ENCODE results near the gene CFAP141. TPM values are rescaled to one million over a fixed set of nuclear protein-coding genes. Genes with fewer than 3 reads are reported as not detected.

Gene CFAP141
- total RNA-seq (2022) (not detected in 2 replicates), Bru-seq, nascent RNA (percentile 51 among the genes with signal in this experiment), BruChase-seq, experiment 1, labeled RNA remaining after a 6-hour chase (percentile 45 among the genes with signal in this experiment), BruChase-seq, experiment 2, labeled RNA remaining after a 2-hour chase (percentile 35 among the genes with signal in this experiment)
- long read RNA-seq, partial matches to known transcripts, result 0 of 1 reads
- long read RNA-seq, other reads (novel, unspliced or antisense), result 1 of 1 reads

DNA sequence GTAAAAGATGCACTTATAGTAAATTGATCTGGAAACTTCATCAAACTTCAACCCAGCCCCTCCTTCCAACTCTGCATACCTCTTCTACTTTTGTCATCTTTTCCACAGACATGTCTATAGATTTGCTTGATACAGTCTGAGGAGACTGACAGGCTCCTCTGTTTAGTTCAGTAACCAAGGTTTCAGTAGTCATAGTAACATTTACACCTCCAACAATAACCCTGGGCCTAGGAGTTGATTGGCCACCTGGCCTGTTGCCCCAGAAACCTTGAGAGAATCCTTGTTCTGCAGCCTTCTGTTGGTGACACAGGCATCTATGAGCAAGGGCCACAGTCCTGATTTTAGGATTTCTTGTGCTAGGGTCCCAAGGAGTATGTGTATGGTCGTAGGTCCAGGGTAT is at the start of gene CFAP141:
CFAP141 (minus strand) TSS at position 138 of the 400 bp plus-strand sequence; CDS start at position 112, 26 bp downstream.
- BruUV-seq (replicated peaks), result no TSS peak
- Mint-ChIP-seq H3K9me3 (ENCODE audit: low read depth, unreplicated experiment) (no peaks in the 10 kb centered on the region), H3K27ac (ENCODE audit: unreplicated experiment) (peak within 1 kb of the TSS; percentile 47), H3K27me3 (ENCODE audit: unreplicated experiment) (no peaks in the 10 kb centered on the region), H3K4me1 (ENCODE audit: low read depth, unreplicated experiment) (peaks cover 11% of the 10 kb centered on the region), H3K36me3 (ENCODE audit: insufficient read depth, unreplicated experiment) (peaks cover 61% of the 10 kb centered on the region), H3K4me3 (ENCODE audit: low read depth, unreplicated experiment) (no peak within 1 kb of the TSS)
- TF ChIP-seq, protein P1, sequence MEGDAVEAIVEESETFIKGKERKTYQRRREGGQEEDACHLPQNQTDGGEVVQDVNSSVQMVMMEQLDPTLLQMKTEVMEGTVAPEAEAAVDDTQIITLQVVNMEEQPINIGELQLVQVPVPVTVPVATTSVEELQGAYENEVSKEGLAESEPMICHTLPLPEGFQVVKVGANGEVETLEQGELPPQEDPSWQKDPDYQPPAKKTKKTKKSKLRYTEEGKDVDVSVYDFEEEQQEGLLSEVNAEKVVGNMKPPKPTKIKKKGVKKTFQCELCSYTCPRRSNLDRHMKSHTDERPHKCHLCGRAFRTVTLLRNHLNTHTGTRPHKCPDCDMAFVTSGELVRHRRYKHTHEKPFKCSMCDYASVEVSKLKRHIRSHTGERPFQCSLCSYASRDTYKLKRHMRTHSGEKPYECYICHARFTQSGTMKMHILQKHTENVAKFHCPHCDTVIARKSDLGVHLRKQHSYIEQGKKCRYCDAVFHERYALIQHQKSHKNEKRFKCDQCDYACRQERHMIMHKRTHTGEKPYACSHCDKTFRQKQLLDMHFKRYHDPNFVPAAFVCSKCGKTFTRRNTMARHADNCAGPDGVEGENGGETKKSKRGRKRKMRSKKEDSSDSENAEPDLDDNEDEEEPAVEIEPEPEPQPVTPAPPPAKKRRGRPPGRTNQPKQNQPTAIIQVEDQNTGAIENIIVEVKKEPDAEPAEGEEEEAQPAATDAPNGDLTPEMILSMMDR (IDR thresholded peaks at IDR 0.05; ENCODE audit: unreplicated experiment), result no peak
- intact Hi-C loops (cut with micrococcal nuclease; ENCODE audit: unreplicated experiment), result no loop called here
- CTCF ChIA-PET, result no interaction called here
- DNase-seq, result peak; percentile 25

GRCh38 chr1:154253671-154254070 is 47.5 kb upstream of the CFAP141 start:
- no TSS peak for BruUV-seq (replicated peaks)
- CTCF ChIA-PET, result no interaction called here
- Mint-ChIP-seq H3K27ac (ENCODE audit: unreplicated experiment) (no peak overlapping the region), H3K4me1 (ENCODE audit: low read depth, unreplicated experiment) (no peaks in the 10 kb centered on the region), H3K36me3 (ENCODE audit: insufficient read depth, unreplicated experiment) (peaks cover 87% of the 10 kb centered on the region), H3K27me3 (ENCODE audit: unreplicated experiment) (no peaks in the 10 kb centered on the region), H3K9me3 (ENCODE audit: low read depth, unreplicated experiment) (no peaks in the 10 kb centered on the region), H3K4me3 (ENCODE audit: low read depth, unreplicated experiment) (no peak overlapping the region)
- intact Hi-C loops (cut with micrococcal nuclease; ENCODE audit: unreplicated experiment), result no loop called here
- no peak for DNase-seq
- TF ChIP-seq, protein P1 (IDR thresholded peaks at IDR 0.05; ENCODE audit: unreplicated experiment), result no peak

- Mint-ChIP-seq H3K27ac (ENCODE audit: unreplicated experiment) (no peak overlapping the region), H3K9me3 (ENCODE audit: low read depth, unreplicated experiment) (no peaks in the 10 kb centered on the region), H3K36me3 (ENCODE audit: insufficient read depth, unreplicated experiment) (peaks cover 80% of the 10 kb centered on the region), H3K4me1 (ENCODE audit: low read depth, unreplicated experiment) (peaks cover 8% of the 10 kb centered on the region), H3K27me3 (ENCODE audit: unreplicated experiment) (no peaks in the 10 kb centered on the region), H3K4me3 (ENCODE audit: low read depth, unreplicated experiment) (no peak overlapping the region)
- no peak for DNase-seq
- intact Hi-C loops (cut with micrococcal nuclease; ENCODE audit: unreplicated experiment), result no loop called here
- CTCF ChIA-PET, result no interaction called here
- TF ChIP-seq, protein P1 (IDR thresholded peaks at IDR 0.05; ENCODE audit: unreplicated experiment), result no peak
- BruUV-seq (replicated peaks), result no TSS peak
Observed at GRCh38 chr1:154241703-154242351, 35.7 kb upstream of the CFAP141 start.

- Mint-ChIP-seq H3K27me3 (ENCODE audit: unreplicated experiment) (no peaks in the 10 kb centered on the region), H3K4me1 (ENCODE audit: low read depth, unreplicated experiment) (peaks cover 8% of the 10 kb centered on the region), H3K27ac (ENCODE audit: unreplicated experiment) (no peak overlapping the region), H3K4me3 (ENCODE audit: low read depth, unreplicated experiment) (no peak overlapping the region), H3K36me3 (ENCODE audit: insufficient read depth, unreplicated experiment) (peaks cover 80% of the 10 kb centered on the region), H3K9me3 (ENCODE audit: low read depth, unreplicated experiment) (no peaks in the 10 kb centered on the region)
- DNase-seq, result no peak
- intact Hi-C loops (cut with micrococcal nuclease; ENCODE audit: unreplicated experiment), result no loop called here
- CTCF ChIA-PET, result interaction anchor here (0.7 kb wide), 1 partner anchor 239 kb away, joined by 3 read pairs; no protein-coding TSS in a partner anchor
- TF ChIP-seq, protein P1 (IDR thresholded peaks at IDR 0.05; ENCODE audit: unreplicated experiment), result no peak
- no TSS peak for BruUV-seq (replicated peaks)
Observed at GRCh38 chr1:154240294-154240833, 34.2 kb upstream of the CFAP141 start.
